Endodermal cell (in vitro differentiated cells): Measurements from ENCODE around the gene CALHM2. TPM values are rescaled to one million over a fixed set of nuclear protein-coding genes. Genes with fewer than 3 reads are reported as not detected.
A peak's percentile ranks its signal among the peaks of the same experiment; 100 is the strongest.

ENCODE experiments used
- DNase-seq: peaks from one replicate; pipeline ENCODE4 v3.0.0-alpha.2; 2017
- H3K27ac ChIP-seq: 2 replicates; pipeline ENCODE4 v1.5.1; 2013; ENCODE audit warnings: mild to moderate bottlenecking, low read depth, low read length, moderate library complexity
- H3K27me3 ChIP-seq: 2 replicates; pipeline ENCODE4 v1.6.1; 2013; ENCODE audit warnings: mild to moderate bottlenecking, low read length, moderate library complexity; ENCODE audit not compliant: insufficient read depth, control insufficient read depth, poor library complexity, severe bottlenecking
- H3K36me3 ChIP-seq: 2 replicates; pipeline ENCODE4 v1.7.0; 2013; ENCODE audit warnings: mild to moderate bottlenecking, low read length, moderate library complexity; ENCODE audit not compliant: control insufficient read depth, insufficient read depth
- H3K4me1 ChIP-seq: one replicate; pipeline ENCODE4 v1.7.0; 2013; ENCODE audit warnings: low read length; ENCODE audit not compliant: control insufficient read depth, insufficient read depth
- H3K4me3 ChIP-seq: 2 replicates; pipeline ENCODE4 v1.5.1; 2013; ENCODE audit warnings: mild to moderate bottlenecking, low read length, moderate library complexity
- H3K9ac ChIP-seq: 2 replicates; pipeline ENCODE4 v1.6.1; 2013; ENCODE audit warnings: mild to moderate bottlenecking, low read length, moderate library complexity; ENCODE audit not compliant: poor library complexity, severe bottlenecking; ENCODE audit errors: extremely low read depth
- H3K9me3 ChIP-seq: 2 replicates; pipeline ENCODE4 v1.6.1; 2013; ENCODE audit warnings: mild to moderate bottlenecking, low read length, moderate library complexity; ENCODE audit not compliant: control insufficient read depth
- H3K27ac Mint-ChIP-seq: 2 replicates; pipeline ENCODE4 v1.8.0; 2020; ENCODE audit warnings: mixed read lengths
- H3K27me3 Mint-ChIP-seq: 2 replicates; pipeline ENCODE4 v1.8.0; 2021; ENCODE audit warnings: mild to moderate bottlenecking, mixed read lengths; ENCODE audit not compliant: insufficient read depth
- H3K36me3 Mint-ChIP-seq: 2 replicates; pipeline ENCODE4 v1.8.0; 2020; ENCODE audit warnings: low read depth, mixed read lengths
- H3K4me1 Mint-ChIP-seq: 2 replicates; pipeline ENCODE4 v1.8.0; 2020; ENCODE audit warnings: mixed read lengths
- H3K4me3 Mint-ChIP-seq: 2 replicates; pipeline ENCODE4 v1.8.0; 2020; ENCODE audit warnings: mild to moderate bottlenecking, moderate library complexity, mixed read lengths
- H3K9me3 Mint-ChIP-seq: 2 replicates; pipeline ENCODE4 v1.8.0; 2020; ENCODE audit warnings: mild to moderate bottlenecking, mixed read lengths
- WGBS, 2 experiments: methylation state at CpG; one replicate each; pipeline versions ENCODE4 v1.1.5 to v1.1.7; 2013; ENCODE audit warnings: missing lambda C conversion rate in 2 of 2, mixed read lengths in 1 of 2; ENCODE audit not compliant: insufficient coverage in 1 of 2, insufficient read length in 1 of 2; 5-methylcytosine and 5-hydroxymethylcytosine counted together
- total RNA-seq, 2 donors: library from RNA; stranded (reverse); fragmentation: NEBNext Ultra II Directional in 1 of 2; extraction: Animal tissue kit (Norgen Biotek cat#: 25700) in 1 of 2; gene quantifications; 2 replicates in 1 of 2; 3 replicates in 1 of 2; pipeline ENCODE4 v1.2.1, GENCODE V29; 2021
- TF ChIP-seq, protein P1 (sequence below): fragments of 200-600 bp; sonication (generic); conservative IDR thresholded peaks from 2 replicates; pipeline ENCODE4 v1.5.0; 2021; ENCODE audit warnings: antibody characterized with exemption, mild to moderate bottlenecking

Gene CALHM2
- total RNA-seq, 2 donors from 2014 or later = 1.0 to 3.1 TPM

GRCh38 chr10:103452506-103453230 lies 498 bp upstream of the CALHM2 start:
- Mint-ChIP-seq H3K36me3 (peaks cover 8% of the 10 kb centered on the region), H3K27me3 (no peaks in the 10 kb centered on the region), H3K4me1 (no peaks in the 10 kb centered on the region), H3K9me3 (no peaks in the 10 kb centered on the region), H3K4me3 (peak overlapping the region; percentile 23), H3K27ac (no peak overlapping the region)
- no peaks in the 10 kb centered on the region for H3K9me3 ChIP-seq
- no peaks in the 10 kb centered on the region for H3K27me3 ChIP-seq
- H3K4me1 ChIP-seq = no peaks in the 10 kb centered on the region
- H3K9ac ChIP-seq = no peak overlapping the region
- DNase-seq = no peak
- no peak overlapping the region for H3K4me3 ChIP-seq
- H3K36me3 ChIP-seq = peaks cover 2% of the 10 kb centered on the region
- H3K27ac ChIP-seq = no peak overlapping the region
- TF ChIP-seq, protein P1, sequence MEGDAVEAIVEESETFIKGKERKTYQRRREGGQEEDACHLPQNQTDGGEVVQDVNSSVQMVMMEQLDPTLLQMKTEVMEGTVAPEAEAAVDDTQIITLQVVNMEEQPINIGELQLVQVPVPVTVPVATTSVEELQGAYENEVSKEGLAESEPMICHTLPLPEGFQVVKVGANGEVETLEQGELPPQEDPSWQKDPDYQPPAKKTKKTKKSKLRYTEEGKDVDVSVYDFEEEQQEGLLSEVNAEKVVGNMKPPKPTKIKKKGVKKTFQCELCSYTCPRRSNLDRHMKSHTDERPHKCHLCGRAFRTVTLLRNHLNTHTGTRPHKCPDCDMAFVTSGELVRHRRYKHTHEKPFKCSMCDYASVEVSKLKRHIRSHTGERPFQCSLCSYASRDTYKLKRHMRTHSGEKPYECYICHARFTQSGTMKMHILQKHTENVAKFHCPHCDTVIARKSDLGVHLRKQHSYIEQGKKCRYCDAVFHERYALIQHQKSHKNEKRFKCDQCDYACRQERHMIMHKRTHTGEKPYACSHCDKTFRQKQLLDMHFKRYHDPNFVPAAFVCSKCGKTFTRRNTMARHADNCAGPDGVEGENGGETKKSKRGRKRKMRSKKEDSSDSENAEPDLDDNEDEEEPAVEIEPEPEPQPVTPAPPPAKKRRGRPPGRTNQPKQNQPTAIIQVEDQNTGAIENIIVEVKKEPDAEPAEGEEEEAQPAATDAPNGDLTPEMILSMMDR = no peak
- WGBS, 2 experiments = 77 to 89% methylated on average over 19 to 27 of the region's 27 CpGs

DNA sequence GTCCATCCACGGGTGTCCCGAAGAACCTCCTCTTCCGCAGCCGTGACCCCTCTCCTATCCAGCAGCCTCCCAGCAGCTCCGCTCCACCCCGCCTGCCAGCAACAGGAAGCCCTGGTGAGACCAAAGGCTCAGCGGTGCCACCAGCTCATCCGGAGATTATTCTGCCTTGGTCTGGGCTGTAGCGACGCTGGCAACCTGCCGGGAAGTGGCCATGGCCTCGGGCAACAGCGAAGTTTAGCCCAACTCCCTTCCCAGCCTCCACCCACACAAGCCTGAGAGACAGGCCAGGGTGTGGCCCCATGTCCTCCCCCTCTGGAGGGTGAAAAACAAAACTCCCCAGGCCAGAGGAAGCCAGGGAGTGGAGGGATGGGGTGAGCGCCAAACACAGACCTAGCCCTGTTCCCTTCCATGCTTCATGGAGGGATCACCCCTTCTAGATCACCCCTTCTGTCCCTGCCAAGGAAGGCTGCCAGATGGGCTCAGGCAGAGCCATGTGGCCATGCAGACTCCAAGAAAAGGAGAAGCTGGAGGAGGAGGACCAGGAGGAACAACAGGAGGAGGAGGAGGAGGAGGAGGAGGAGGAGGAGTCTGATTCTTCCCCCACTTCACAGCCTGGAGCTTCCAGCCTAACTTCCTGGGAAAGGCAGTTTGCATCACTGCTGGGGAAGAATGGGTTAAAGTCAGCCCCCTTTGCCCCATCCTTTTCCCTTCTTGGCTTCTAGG lies 918 bp downstream of the CALHM2 start:
- Histone ChIP-seq H3K4me1 (no peaks in the 10 kb centered on the region), H3K9me3 (no peaks in the 10 kb centered on the region), H3K4me3 (no peak overlapping the region), H3K27ac (no peak overlapping the region), H3K36me3 (peaks cover 11% of the 10 kb centered on the region), H3K27me3 (no peaks in the 10 kb centered on the region), H3K9ac (no peak overlapping the region)
- no peaks in the 10 kb centered on the region for H3K27me3 Mint-ChIP-seq
- peaks cover 21% of the 10 kb centered on the region for H3K36me3 Mint-ChIP-seq
- H3K9me3 Mint-ChIP-seq = no peaks in the 10 kb centered on the region
- no peak overlapping the region for H3K27ac Mint-ChIP-seq
- DNase-seq = no peak
- no peak overlapping the region for H3K4me3 Mint-ChIP-seq
- TF ChIP-seq, protein P1 = no peak
- H3K4me1 Mint-ChIP-seq = no peaks in the 10 kb centered on the region
- WGBS, 2 experiments = 71 to 92% methylated on average over 4 to 14 of the region's 14 CpGs

- Mint-ChIP-seq H3K4me1 (no peaks in the 10 kb centered on the region), H3K27me3 (no peaks in the 10 kb centered on the region), H3K9me3 (no peaks in the 10 kb centered on the region), H3K36me3 (peaks cover 29% of the 10 kb centered on the region), H3K27ac (no peak overlapping the region), H3K4me3 (no peak overlapping the region)
- peaks cover 21% of the 10 kb centered on the region for H3K36me3 ChIP-seq
- DNase-seq = no peak
- TF ChIP-seq, protein P1 = no peak
- no peak overlapping the region for H3K9ac ChIP-seq
- no peak overlapping the region for H3K27ac ChIP-seq
- no peaks in the 10 kb centered on the region for H3K4me1 ChIP-seq
- no peaks in the 10 kb centered on the region for H3K9me3 ChIP-seq
- 88 to 91% methylated on average over 9 to 12 of the region's 12 CpGs for WGBS, 2 experiments
- H3K27me3 ChIP-seq = no peaks in the 10 kb centered on the region
- no peak overlapping the region for H3K4me3 ChIP-seq
Observed at GRCh38 chr10:103450201-103450695, 1.9 kb downstream of the CALHM2 start.
